MCF 10A (cell line): Measurements from ENCODE around the gene IGSF9B. TPM values are rescaled to one million over a fixed set of nuclear protein-coding genes. Genes with fewer than 3 reads are reported as not detected.

ENCODE experiments used
- BruUV-seq: library from RNA; stranded (reverse); fragments of 400-500 nt; replicated peaks from 2 replicates; lab custom pipeline; 2021; lab: Mats Ljungman, UMichigan
- CTCF ChIA-PET: fragments of 300-600 bp; sonication (Branson Sonifier 250); formaldehyde crosslinking; extraction: SDS; loops from one replicate; lab custom pipeline; 2021; ENCODE audit warnings: antibody characterized with exemption, inconsistent platforms; lab: Yijun Ruan, JAX
- POLR2A ChIA-PET: fragments of 300-600, 350-650 bp; sonication (Branson Sonifier 250); formaldehyde crosslinking; extraction: SDS; loops from one replicate; lab custom pipeline; 2020; ENCODE audit warnings: antibody characterized with exemption, inconsistent platforms; lab: Yijun Ruan, JAX
- DNase-seq: peaks from one replicate; pipeline ENCODE4 v3.0.0-alpha.2; 2018; ENCODE audit not compliant: unreplicated experiment
- H3K27ac Mint-ChIP-seq: one replicate; pipeline ENCODE4 v1.8.0; 2022; ENCODE audit warnings: mild to moderate bottlenecking, low read depth, mixed read lengths; ENCODE audit not compliant: unreplicated experiment
- H3K27me3 Mint-ChIP-seq: one replicate; pipeline ENCODE4 v1.8.0; 2022; ENCODE audit warnings: mixed read lengths; ENCODE audit not compliant: insufficient read depth, unreplicated experiment
- H3K36me3 Mint-ChIP-seq: one replicate; pipeline ENCODE4 v1.8.0; 2022; ENCODE audit warnings: mild to moderate bottlenecking, moderate library complexity, mixed read lengths; ENCODE audit not compliant: insufficient read depth, unreplicated experiment
- H3K4me1 Mint-ChIP-seq: one replicate; pipeline ENCODE4 v1.8.0; 2022; ENCODE audit warnings: mixed read lengths; ENCODE audit not compliant: insufficient read depth, unreplicated experiment
- H3K4me3 Mint-ChIP-seq: one replicate; pipeline ENCODE4 v1.8.0; 2022; ENCODE audit warnings: mild to moderate bottlenecking, moderate library complexity, mixed read lengths; ENCODE audit not compliant: unreplicated experiment
- H3K9me3 Mint-ChIP-seq: one replicate; pipeline ENCODE4 v1.8.0; 2022; ENCODE audit warnings: mixed read lengths; ENCODE audit not compliant: unreplicated experiment
- intact Hi-C: fragments of 100-400 bp; cut with micrococcal nuclease; formaldehyde crosslinking; loops from 2 replicates; pipeline ENCODE4 v1.14.1; 2022
- total RNA-seq: library from RNA; stranded (reverse); gene quantifications from 2 replicates; pipeline ENCODE4 v1.2.3, GENCODE V29; 2022
- TF ChIP-seq, protein P1 (sequence below): fragments of 200-600 bp; IDR thresholded peaks from one replicate; pipeline ENCODE4 v1.8.0; 2022; ENCODE audit warnings: antibody characterized with exemption, mild to moderate bottlenecking; ENCODE audit not compliant: unreplicated experiment

The IGSF9B gene
- total RNA-seq, 1 experiment from 2014 or later: 13.9 TPM

DNA sequence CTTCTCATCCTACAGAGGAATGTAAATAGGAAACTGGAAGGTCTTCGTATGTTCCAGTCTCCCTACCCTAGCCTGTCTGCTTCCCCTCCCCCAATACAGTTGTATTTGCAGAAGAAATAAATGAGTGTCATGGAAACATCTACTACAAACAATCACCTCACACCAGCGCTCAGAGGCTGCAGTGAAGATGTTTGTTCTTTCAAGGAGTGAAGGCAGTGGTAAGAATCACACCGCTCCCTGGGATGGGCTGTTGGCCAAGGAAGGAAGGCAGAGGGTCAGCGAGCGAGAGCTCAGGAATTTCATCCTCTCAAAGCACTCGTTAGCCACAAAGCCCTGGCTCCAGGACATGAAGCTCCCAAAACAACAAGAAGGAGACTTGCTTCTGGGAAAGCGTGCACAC lies 1.1 kb upstream of the IGSF9B start:
- H3K36me3 Mint-ChIP-seq: no peaks in the 10 kb centered on the region
- POLR2A ChIA-PET: interaction anchor here (0.7 to 3.5 kb wide), 7 partner anchors 15 to 93 kb away, joined by 3 to 21 read pairs (median 3); no protein-coding TSS in a partner anchor
- H3K27ac Mint-ChIP-seq: no peak overlapping the region
- intact Hi-C loops: loop anchor here (2.0 kb wide), 1 partner anchor 67 kb away; no protein-coding TSS in a partner anchor
- H3K4me1 Mint-ChIP-seq: peaks cover 23% of the 10 kb centered on the region
- H3K4me3 Mint-ChIP-seq: peak overlapping the region; percentile 79
- TF ChIP-seq, protein P1, sequence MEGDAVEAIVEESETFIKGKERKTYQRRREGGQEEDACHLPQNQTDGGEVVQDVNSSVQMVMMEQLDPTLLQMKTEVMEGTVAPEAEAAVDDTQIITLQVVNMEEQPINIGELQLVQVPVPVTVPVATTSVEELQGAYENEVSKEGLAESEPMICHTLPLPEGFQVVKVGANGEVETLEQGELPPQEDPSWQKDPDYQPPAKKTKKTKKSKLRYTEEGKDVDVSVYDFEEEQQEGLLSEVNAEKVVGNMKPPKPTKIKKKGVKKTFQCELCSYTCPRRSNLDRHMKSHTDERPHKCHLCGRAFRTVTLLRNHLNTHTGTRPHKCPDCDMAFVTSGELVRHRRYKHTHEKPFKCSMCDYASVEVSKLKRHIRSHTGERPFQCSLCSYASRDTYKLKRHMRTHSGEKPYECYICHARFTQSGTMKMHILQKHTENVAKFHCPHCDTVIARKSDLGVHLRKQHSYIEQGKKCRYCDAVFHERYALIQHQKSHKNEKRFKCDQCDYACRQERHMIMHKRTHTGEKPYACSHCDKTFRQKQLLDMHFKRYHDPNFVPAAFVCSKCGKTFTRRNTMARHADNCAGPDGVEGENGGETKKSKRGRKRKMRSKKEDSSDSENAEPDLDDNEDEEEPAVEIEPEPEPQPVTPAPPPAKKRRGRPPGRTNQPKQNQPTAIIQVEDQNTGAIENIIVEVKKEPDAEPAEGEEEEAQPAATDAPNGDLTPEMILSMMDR: no peak
- H3K9me3 Mint-ChIP-seq: no peaks in the 10 kb centered on the region
- CTCF ChIA-PET: interaction anchor here (0.6 to 1.4 kb wide), 6 partner anchors 24 to 210 kb away, joined by 3 to 4 read pairs (median 3); no protein-coding TSS in a partner anchor
- H3K27me3 Mint-ChIP-seq: no peaks in the 10 kb centered on the region
- DNase-seq: no peak
- no TSS peak for BruUV-seq

DNA sequence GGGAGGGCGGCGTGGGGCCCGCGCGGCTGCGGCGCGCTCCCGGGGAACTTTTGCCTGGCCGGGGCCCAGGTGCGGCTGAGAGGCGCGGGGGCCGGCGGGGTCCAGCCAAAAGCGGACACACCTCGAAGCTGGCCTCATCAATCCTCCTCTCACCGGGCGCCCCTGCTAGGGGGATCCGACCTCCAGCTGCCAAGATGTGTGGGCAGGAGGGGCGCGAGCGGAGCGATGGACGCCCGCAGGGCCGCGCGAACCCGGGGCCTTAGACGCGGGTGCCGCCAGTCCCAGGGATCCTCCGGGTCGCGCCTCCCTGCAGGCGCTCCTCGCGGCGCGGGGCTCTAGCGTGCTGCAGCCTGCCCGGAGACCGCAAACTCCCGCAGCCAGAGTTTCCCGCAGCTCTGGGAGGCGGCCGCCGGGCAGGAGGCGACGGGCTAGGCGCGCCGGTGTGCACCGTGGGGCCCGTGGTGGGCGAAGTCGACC lies 785 bp downstream of the IGSF9B start:
- no peak overlapping the region for H3K27ac Mint-ChIP-seq
- TF ChIP-seq, protein P1: no peak
- DNase-seq: no peak
- H3K36me3 Mint-ChIP-seq: no peaks in the 10 kb centered on the region
- no peaks in the 10 kb centered on the region for H3K9me3 Mint-ChIP-seq
- BruUV-seq: no TSS peak
- intact Hi-C loops: loop anchor here (2.0 kb wide), 1 partner anchor 69 kb away; no protein-coding TSS in a partner anchor
- ChIA-PET CTCF (interaction anchor here (0.6 to 2.2 kb wide), 5 partner anchors 9 to 116 kb away, joined by 3 to 8 read pairs (median 4); no protein-coding TSS in a partner anchor), POLR2A (interaction anchor here (0.5 to 3.5 kb wide), 14 partner anchors 10 to 547 kb away, joined by 3 to 21 read pairs (median 4); partner anchors contain the start of genes NCAPD3 and VPS26B)
- peaks cover 27% of the 10 kb centered on the region for H3K4me1 Mint-ChIP-seq
- peak overlapping the region; percentile 79 for H3K4me3 Mint-ChIP-seq
- H3K27me3 Mint-ChIP-seq: no peaks in the 10 kb centered on the region

DNA sequence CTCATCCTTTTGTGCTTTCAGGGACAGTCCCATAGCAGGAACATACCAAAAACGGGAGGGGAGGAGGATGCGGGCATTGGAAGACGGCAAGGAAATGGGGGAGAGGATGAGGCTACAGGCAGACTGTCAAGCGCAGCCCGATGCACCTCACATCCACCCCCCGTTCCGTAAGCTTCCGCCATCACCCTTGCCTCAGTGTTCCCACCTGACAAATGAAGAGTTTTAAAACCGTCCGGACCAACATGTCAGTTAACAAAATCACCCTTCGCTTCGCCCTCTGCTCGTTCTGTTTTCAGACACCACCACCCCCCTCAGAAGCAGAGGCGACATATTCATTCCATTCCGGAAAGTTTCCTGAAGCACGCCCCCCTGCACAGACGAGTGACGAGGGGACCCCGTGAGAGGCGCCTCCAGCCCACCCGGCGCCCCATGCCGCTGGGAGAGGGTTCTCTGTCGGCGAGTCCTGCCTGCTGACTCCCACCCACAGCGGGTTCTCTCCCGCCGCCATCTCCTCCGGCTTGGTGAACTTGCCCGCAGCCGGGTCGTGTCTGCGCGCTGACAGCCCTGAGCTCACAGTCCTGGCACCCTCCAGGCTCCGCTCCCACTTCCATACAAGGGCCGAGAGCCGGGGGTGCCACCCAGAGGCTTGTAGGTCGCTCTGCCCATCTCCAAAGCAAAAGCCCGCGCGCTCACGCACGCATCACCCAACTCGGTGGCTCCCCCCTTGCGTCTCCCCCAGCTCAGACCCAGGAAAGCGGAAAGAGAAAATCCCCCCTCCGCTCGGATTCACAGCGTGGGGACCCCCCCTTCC lies 1.5 kb downstream of the IGSF9B start:
- peaks cover 27% of the 10 kb centered on the region for H3K4me1 Mint-ChIP-seq
- TF ChIP-seq, protein P1: no peak
- H3K27ac Mint-ChIP-seq: no peak overlapping the region
- intact Hi-C loops: no loop called here
- DNase-seq: no peak
- no peaks in the 10 kb centered on the region for H3K36me3 Mint-ChIP-seq
- CTCF ChIA-PET: interaction anchor here (0.6 to 2.2 kb wide), 6 partner anchors 8 to 117 kb away, joined by 3 to 8 read pairs (median 4); no protein-coding TSS in a partner anchor
- peak overlapping the region; percentile 79 for H3K4me3 Mint-ChIP-seq
- no peaks in the 10 kb centered on the region for H3K27me3 Mint-ChIP-seq
- POLR2A ChIA-PET: interaction anchor here (0.6 to 3.5 kb wide), 9 partner anchors 9 to 269 kb away, joined by 3 to 21 read pairs (median 5); partner anchors contain the start of genes NCAPD3 and VPS26B
- BruUV-seq: no TSS peak
- H3K9me3 Mint-ChIP-seq: no peaks in the 10 kb centered on the region

DNA sequence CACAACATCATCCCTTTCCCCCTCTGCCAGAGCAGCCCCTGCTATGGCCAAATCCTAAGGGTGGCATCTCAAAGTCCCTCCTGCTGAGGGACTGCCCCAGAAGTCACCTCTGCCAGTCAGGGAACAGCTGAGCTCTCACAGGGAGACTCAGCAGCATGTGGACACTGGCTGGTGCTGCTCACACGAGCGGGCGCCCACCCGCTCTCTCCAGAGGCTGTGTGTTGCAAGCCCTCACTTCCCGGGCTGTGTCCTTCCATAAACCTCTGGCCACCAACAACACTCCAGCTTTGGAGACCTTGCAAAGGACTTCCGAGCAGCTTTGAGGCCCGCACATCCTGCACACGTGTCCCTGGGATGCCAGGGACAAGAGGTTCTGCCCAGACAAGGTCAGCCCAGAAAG lies 2.8 kb downstream of the IGSF9B start:
- POLR2A ChIA-PET: interaction anchor here (0.5 kb wide), 1 partner anchor 37 kb away, joined by 3 read pairs; no protein-coding TSS in a partner anchor
- no TSS peak for BruUV-seq
- Mint-ChIP-seq H3K36me3 (no peaks in the 10 kb centered on the region), H3K27me3 (no peaks in the 10 kb centered on the region), H3K4me3 (no peak overlapping the region), H3K9me3 (no peaks in the 10 kb centered on the region), H3K4me1 (peaks cover 34% of the 10 kb centered on the region), H3K27ac (no peak overlapping the region)
- no peak for DNase-seq
- TF ChIP-seq, protein P1: no peak
- CTCF ChIA-PET: interaction anchor here (0.9 to 2.6 kb wide), 3 partner anchors 91 to 270 kb away, joined by 3 to 8 read pairs (median 6); partner anchors contain the start of genes NCAPD3 and VPS26B
- intact Hi-C loops: no loop called here
